GM21381 (cell line): ENCODE measurements around the gene IL36B.

Experiments used
- ATAC-seq: cut with Tn5 transposase; IDR thresholded peaks from one replicate; pipeline ENCODE4 v1.9.1; 2021; ENCODE audit warnings: mild to moderate bottlenecking, moderate library complexity; ENCODE audit not compliant: unreplicated experiment

Gene IL36B

DNA sequence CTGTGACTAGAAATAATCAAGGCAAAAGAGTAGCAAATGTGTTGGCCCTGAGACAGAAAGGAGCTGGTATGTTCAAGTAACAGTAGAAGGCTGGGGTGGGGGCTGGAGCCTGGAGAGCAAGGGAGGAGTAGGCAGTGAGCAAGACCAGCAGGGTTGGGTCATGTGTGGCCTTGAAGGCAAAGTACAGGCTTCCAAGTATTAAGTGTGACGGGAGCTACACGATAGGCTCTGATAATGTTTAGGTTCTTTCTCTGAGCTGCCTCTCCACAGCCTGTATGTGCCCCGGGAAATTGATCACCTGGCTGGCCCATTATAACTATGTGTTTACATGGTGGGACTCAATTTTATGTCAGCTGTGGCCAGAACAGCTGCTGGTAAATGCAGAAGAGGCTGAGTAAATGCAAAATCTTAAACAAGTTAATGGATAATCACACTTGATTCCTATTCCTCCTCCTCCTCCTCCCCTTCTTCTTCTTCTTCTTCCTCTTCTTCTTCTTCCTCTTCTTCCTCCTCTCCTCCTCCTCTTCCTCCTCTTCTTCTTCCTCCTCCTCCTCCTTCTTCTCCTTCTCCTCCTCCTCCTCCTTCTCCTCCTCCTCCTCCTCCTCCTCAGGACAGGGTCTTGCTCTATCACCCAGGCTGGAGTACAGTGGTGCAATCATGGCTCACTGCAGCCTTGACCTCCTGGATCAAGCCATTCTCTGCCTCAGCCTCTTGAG lies 24.4 kb upstream of the IL36B start:
- ATAC-seq, result no peak

DNA sequence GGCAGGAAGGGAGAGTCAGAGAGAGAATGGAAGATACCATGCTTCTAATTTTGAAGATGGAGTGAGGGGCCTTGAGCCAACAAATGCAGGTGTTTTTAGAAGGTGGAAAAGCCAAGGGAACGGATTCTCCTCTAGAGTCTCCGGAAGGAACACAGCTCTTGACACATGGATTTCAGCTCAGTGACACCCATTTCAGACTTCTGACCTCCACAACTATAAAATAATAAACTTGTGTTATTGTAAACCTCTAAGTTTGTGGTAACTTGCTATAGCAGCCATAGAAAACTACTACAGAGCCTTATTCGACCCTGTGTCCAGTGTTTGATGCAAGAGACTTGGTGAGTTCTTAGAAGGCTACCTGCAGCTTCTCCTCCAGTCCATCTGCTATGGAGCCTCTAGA lies 22.9 kb upstream of the IL36B start:
- no peak for ATAC-seq

DNA sequence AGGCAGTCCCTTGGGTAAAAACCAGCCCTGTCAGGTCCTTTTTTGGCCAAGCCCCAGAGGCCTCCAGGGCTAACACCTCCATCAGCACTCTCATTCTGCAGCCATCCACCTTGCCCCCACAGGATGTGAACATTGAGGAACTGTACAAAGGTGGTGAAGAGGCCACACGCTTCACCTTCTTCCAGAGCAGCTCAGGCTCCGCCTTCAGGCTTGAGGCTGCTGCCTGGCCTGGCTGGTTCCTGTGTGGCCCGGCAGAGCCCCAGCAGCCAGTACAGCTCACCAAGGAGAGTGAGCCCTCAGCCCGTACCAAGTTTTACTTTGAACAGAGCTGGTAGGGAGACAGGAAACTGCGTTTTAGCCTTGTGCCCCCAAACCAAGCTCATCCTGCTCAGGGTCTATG lies 22.4 kb upstream of the IL36B start:
- no peak for ATAC-seq

DNA sequence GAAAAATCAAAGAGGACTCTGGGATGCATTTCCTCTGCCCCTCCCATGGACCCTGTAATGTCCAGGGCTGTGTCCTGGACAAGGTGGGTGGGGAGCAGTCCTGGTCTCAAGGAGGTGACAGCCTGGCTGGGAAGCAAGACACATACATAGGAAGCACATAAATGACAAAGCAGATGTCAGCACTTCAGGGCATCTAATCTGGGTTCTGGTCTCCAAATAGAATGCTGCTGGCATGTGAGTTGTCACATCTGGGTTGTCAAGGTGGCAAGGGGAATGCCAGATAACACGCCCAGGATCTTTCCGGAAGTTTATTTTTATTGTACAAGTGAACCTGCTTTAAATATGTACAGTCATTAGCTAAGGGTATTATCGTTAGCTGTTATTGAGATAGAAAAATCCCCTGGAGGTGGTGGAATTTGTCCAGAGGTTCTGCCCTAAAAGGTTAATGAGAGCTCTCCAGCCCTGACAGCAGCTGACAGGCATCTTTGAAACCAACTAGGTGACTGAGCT lies 20.7 kb upstream of the IL36B start:
- no peak for ATAC-seq

- no peak for ATAC-seq
These were observed 19.9 kb upstream of the IL36B start for GRCh38 chr2:113072584-113072983.

- no peak for ATAC-seq
These were observed 17.9 kb upstream of the IL36B start for GRCh38 chr2:113070606-113070975.

DNA sequence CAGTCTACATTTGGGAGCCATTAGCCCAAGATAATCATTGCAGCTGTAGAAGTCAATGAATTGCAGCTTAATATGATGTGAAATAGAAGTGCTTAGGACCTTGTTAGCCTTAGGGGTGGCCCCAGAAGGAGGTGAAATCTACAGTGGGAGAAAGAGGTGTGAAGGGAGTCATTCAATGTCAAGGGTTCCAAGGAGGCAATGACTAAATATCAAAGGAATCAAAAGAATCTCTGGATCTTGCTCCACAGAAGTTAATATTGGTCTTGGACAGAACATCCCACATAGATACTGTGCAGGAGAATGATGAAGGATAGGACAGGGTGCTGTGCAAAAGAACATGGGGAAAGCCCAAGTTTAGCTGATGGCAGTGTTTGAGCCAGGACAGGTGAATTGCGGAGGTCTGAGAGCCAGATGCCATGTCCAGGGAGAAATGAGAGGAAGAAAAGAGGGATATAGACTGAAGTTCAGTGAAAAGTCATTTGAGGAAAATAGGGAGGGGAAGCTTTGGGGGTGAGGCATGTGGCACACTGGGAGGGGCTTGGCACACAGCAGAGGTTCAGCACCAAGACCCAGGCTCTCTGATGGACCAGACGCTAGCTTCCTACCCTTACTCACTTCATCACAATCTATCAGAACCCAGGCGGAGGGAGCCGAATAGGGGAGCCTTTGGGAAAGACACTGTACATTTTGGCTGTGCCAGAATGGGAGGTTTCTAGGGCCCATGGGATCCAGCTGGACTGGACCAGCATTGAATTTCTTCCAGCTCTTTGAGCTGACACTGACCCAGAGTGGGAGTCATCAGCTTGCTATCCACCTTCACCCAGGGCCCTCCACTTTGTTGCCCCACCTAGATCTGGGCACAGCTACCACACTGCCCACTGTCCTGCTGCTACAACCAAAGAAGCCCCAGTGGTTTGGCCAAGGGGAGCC lies 17.3 kb upstream of the IL36B start:
- no peak for ATAC-seq

- ATAC-seq, result no peak
These were observed 16.2 kb upstream of the IL36B start for GRCh38 chr2:113068706-113069485.

- no peak for ATAC-seq
These were observed 15.6 kb upstream of the IL36B start for GRCh38 chr2:113068249-113068648.

GRCh38 chr2:113067681-113068080 lies 15.0 kb upstream of the IL36B start, which contains the start of gene IL1F10:
IL1F10 (plus strand) TSS chr2:113067970; CDS start chr2:113072739, 4,769 bp downstream.
- no peak for ATAC-seq

DNA sequence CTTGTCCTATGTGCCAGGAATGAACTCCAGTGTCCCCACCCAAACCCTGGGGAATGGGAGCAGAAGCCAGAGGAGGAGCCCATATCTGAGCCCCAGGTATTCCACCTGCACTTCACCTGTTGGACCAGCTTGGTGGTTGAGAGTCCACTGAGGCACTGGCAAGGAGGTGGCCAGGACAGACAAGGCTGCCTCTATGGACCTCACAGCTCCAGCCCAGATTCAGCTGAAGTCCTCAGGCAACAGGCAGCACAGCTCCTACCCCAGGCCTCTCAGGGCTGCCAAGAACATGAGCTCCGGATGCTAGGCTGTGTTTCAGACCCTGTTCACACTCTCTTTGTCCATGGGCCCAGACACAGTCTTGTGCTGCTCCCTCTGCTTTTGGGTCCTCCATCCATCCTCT lies 12.2 kb upstream of the IL36B start:
- no peak for ATAC-seq

DNA sequence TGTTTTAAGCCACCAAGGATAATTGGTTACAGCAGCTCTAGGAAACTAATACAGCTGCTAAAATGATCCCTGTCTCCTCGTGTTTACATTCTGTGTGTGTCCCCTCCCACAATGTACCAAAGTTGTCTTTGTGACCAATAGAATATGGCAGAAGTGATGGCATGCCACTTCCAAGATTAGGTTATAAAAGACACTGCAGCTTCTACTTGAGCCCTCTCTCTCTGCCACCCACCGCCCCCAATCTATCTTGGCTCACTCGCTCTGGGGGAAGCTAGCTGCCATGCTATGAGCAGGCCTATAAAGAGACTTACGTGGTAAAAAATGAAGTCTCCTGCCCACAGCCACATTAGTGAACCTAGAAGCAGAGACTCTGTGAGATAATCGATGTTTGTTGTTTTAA lies 11.6 kb upstream of the IL36B start:
- no peak for ATAC-seq

DNA sequence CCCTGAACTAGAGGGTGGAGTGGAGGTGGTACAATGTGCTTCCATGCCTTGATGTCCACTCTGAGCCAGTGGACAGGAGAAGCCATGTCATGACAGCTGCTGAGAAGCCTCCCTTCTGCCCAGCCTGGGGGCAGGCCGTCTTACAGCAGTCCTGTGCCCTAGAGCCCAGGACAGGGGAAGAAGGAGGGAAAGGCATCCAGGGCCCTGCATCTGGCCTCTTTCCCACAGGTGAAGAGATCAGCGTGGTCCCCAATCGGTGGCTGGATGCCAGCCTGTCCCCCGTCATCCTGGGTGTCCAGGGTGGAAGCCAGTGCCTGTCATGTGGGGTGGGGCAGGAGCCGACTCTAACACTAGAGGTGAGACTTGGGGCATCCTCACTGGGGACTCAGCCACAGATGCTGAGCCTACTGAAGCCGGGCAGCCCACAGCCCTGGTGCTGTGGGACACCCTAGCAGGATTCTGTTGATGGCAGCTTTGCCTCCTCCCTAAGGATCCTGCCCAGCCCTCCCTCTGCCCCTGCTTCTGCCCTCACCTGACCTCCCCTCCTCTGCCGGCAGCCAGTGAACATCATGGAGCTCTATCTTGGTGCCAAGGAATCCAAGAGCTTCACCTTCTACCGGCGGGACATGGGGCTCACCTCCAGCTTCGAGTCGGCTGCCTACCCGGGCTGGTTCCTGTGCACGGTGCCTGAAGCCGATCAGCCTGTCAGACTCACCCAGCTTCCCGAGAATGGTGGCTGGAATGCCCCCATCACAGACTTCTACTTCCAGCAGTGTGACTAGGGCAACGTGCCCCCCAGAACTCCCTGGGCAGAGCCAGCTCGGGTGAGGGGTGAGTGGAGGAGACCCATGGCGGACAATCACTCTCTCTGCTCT lies 9.5 kb upstream of the IL36B start:
- no peak for ATAC-seq

DNA sequence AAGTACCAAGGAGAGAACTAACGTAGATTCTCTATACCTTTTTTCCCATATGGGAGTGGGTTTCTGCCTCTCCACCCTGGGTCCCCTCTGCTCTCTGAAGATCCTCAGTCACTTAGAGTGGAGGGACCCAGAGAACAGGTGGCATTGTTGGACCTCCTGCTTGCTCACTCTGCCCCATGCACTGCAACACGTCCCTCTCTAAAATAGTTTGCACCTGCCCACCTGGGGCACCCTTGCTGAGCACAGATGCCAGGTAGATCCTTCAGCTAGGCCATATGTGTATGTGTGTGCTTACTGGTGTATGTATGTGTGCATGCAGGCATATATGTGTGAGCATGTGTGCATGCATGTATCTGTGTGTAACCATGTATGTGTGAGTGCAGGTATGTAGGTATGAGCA lies 8.6 kb upstream of the IL36B start:
- no peak for ATAC-seq

- ATAC-seq, result no peak
These were observed 8.1 kb upstream of the IL36B start for GRCh38 chr2:113060796-113061195.

DNA sequence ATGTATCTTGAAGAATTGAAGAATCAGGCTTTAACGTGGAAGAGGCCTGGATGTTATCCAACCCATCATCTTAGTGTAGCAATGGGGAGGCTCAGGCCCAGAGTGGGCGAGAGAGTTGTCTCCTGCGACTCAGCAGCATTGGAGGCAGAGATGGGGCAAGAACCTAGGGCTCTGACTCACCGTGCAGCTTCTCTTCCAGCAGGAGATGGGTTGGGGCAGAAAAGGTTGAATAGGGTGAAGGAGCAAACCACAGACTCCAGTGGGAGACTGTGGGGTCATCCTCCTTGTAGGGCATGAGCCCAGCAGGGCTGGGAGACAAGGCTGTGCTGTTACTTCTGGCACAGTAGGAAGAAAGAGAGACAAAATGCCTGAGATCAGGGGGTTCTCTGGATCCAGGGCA lies 7.7 kb upstream of the IL36B start:
- no peak for ATAC-seq

DNA sequence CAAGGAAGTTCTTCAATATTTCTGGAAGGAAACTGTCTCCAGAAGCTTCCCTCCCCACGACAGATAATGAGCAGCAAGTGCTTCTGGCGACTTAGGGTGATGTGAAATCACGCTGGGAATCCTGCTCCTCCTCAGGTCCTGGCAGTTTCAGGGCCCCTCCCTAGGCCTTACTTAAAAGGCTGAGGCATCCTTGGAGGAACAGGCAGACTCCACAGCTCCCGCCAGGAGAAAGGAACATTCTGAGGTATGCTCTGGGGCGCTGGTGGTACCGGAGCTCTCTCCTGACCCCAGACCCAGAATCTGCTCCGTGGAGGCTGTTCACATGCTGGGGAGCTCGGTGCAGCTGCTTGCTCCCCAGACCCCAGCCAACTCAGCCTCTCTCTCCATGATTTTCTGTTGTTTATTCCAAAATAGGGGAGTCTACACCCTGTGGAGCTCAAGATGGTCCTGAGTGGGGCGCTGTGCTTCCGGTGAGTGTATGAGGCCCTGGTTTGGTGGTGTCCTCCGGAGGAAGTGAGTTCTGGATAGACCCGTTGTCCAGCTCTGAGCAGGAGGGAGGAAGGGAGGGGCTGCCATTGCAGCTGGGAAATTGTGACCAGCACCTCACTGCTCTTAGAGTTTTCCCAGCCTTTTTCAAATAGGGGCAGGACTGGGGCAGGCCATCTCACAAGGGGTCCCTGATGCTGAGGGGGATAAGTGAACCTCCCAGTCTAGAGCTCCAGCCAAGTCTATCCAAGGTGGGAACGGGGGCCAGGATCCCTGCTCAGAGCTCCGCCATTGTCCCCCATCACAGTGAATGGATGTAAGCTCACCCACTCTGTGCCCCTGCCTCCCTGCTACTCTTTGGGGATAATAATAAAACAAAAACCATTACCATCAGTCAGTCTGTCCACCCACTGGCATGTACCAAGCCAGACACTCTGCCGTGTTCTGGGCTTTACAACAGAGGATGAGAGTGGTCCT lies 6.6 kb upstream of the IL36B start, which contains the start of gene IL36RN:
Gene IL36RN, plus strand, starts transcription at position 201 of the 963 bp plus-strand sequence. Its CDS starts 241 bp downstream, at position 442.
- no peak for ATAC-seq

DNA sequence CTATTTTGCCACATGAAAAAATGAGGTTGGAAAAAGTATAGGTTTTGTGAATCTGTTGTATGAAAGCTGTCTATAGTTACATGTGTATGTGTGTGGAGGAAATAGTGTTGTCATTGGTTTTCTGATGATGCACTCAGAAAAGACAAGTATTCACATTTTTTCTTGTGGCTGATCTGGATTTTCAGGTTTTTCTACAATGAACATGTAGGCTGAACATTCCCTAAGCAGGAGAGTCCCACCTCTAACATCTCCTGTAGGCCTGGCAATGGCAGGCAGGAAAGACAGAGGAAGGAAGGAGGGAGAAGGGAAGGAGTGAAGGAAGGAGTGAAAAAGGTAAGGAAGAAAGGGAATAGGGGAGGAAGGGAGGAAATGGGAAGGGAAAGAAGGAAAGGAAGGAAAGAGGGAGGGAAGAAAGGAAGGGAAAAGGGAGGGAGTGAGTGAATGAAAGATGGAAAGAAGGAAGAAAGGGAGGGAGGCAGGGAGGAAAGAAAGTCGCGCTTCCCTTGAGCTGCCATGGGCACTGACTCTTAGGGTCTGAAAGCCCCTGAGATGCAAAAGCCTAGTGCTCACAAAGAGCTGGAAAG lies 5.8 kb upstream of the IL36B start:
- no peak for ATAC-seq

DNA sequence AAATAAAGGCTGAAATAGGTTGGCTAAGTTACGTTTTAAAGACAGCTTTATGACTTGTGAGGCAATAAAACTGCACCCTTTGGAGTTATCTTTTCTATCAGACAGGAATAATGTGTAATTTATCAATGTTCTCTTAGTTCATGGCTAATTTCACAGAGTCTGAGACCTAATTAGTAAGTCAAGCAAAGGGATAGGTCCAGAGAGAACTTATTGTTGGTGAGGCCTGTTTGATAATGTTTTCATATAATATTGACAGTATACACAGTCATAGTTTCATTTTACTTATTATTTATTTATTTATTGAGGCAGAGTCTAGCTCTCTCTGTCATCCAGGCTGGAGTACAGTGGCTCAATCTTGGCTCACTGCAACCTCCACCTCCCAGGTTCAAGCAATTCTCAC lies 4.5 kb upstream of the IL36B start:
- no peak for ATAC-seq
